MM.1S (cell line): Measurements from ENCODE around the gene ATP13A4.

Source experiments
- DNase-seq: peaks from one replicate; pipeline ENCODE4 v3.0.0-alpha.2; 2015
- H2AFZ ChIP-seq: fragments of 300-600 bp; sonication (generic); 2 replicates; pipeline ENCODE4 v1.6.0; 2016; ENCODE audit warnings: antibody characterized with exemption, low read length
- H3F3A ChIP-seq: fragments of 300-600 bp; sonication (generic); 2 replicates; pipeline ENCODE4 v1.6.1; 2016; ENCODE audit warnings: mild to moderate bottlenecking, antibody characterized with exemption, low read length, moderate library complexity, mixed read lengths; ENCODE audit not compliant: insufficient read depth
- H3K27ac ChIP-seq: fragments of 300-600 bp; sonication (generic); 2 replicates; pipeline ENCODE4 v1.5.1; 2016; ENCODE audit warnings: mild to moderate bottlenecking, low read length
- H3K27me3 ChIP-seq: fragments of 300-600 bp; sonication (generic); replicated peaks from 2 replicates; pipeline ENCODE4 v1.6.0; 2016; ENCODE audit warnings: low read length; ENCODE audit not compliant: insufficient read depth
- H3K36me3 ChIP-seq: fragments of 300-600 bp; sonication (generic); replicated peaks from 2 replicates; pipeline ENCODE4 v1.6.1; 2016; ENCODE audit warnings: mild to moderate bottlenecking, low read length, mixed read lengths; ENCODE audit not compliant: insufficient read depth
- H3K4me1 ChIP-seq: fragments of 300-600 bp; sonication (generic); 2 replicates; pipeline ENCODE4 v1.6.1; 2016; ENCODE audit warnings: low read length, mixed read lengths
- H3K4me2 ChIP-seq: fragments of 300-600 bp; sonication (generic); 2 replicates; pipeline ENCODE4 v1.6.0; 2016; ENCODE audit warnings: low read depth, low read length
- H3K4me3 ChIP-seq: fragments of 300-600 bp; sonication (generic); 2 replicates; pipeline ENCODE4 v1.5.1; 2016; ENCODE audit warnings: low read length, mixed read lengths
- H3K79me2 ChIP-seq: fragments of 300-600 bp; sonication (generic); 2 replicates; pipeline ENCODE4 v1.6.1; 2016; ENCODE audit warnings: mixed run types, low read length, mixed read lengths
- H3K9ac ChIP-seq: fragments of 300-600 bp; sonication (generic); 2 replicates; pipeline ENCODE4 v1.6.1; 2016; ENCODE audit warnings: low read length, mixed read lengths
- H3K9me2 ChIP-seq: fragments of 300-600 bp; sonication (generic); replicated peaks from 2 replicates; pipeline ENCODE4 v1.6.1; 2016; ENCODE audit warnings: mild to moderate bottlenecking, low read length, mixed read lengths; ENCODE audit not compliant: insufficient read depth
- H3K9me3 ChIP-seq: fragments of 300-600 bp; sonication (generic); replicated peaks from 2 replicates; pipeline ENCODE4 v1.6.1; 2016; ENCODE audit warnings: mild to moderate bottlenecking, low read length, mixed read lengths; ENCODE audit not compliant: insufficient read depth
- H4K20me1 ChIP-seq: fragments of 300-600 bp; sonication (generic); 2 replicates; pipeline ENCODE4 v1.6.1; 2016; ENCODE audit warnings: mild to moderate bottlenecking, low read length, moderate library complexity, mixed read lengths; ENCODE audit not compliant: insufficient read depth
- CTCF ChIP-seq: fragments of 300-600 bp; sonication (generic); IDR thresholded peaks from 2 replicates; pipeline ENCODE4 v1.5.1; 2016; ENCODE audit warnings: antibody characterized with exemption, low read length, mixed read lengths
- EZH2 ChIP-seq: fragments of 300-600 bp; sonication (generic); optimal IDR thresholded peaks from 2 replicates; pipeline ENCODE3; 2017; ENCODE audit warnings: low read depth, mild to moderate bottlenecking, antibody characterized with exemption, low read length, mixed read lengths
- EZH2phosphoT487 ChIP-seq: fragments of 300-600 bp; sonication (generic); IDR thresholded peaks from 2 replicates; pipeline ENCODE4 v1.6.1; 2018; ENCODE audit warnings: antibody characterized with exemption, low read length

ATP13A4 gene

GRCh38 chr3:193522473-193522872 lies 32.2 kb downstream of the ATP13A4 start:
- Histone ChIP-seq H3K4me2 (no peak overlapping the region), H3K79me2 (no peaks in the 10 kb centered on the region), H3K27ac (no peak overlapping the region), H3K9ac (no peak overlapping the region), H3K4me1 (no peaks in the 10 kb centered on the region), H3F3A (no peaks in the 10 kb centered on the region), H2AFZ (no peak overlapping the region), H3K4me3 (no peak overlapping the region), H4K20me1 (no peaks in the 10 kb centered on the region), H3K36me3 (no peaks in the 10 kb centered on the region), H3K9me2 (no peaks in the 10 kb centered on the region), H3K9me3 (no peaks in the 10 kb centered on the region), H3K27me3 (no peaks in the 10 kb centered on the region)
- DNase-seq: no peak
- TF ChIP-seq EZH2phosphoT487: no peak
- no peak for TF ChIP-seq EZH2
- TF ChIP-seq CTCF: no peak

- DNase-seq: no peak
- Histone ChIP-seq H3K9ac (no peak overlapping the region), H3K27me3 (no peaks in the 10 kb centered on the region), H3K9me2 (no peaks in the 10 kb centered on the region), H3K27ac (no peak overlapping the region), H4K20me1 (no peaks in the 10 kb centered on the region), H2AFZ (no peak overlapping the region), H3K4me2 (no peak overlapping the region), H3K36me3 (no peaks in the 10 kb centered on the region), H3K4me3 (no peak overlapping the region), H3K9me3 (no peaks in the 10 kb centered on the region), H3K4me1 (no peaks in the 10 kb centered on the region), H3F3A (no peaks in the 10 kb centered on the region), H3K79me2 (no peaks in the 10 kb centered on the region)
- TF ChIP-seq CTCF (no peak), EZH2 (no peak), EZH2phosphoT487 (no peak)
These were observed 34.0 kb downstream of the ATP13A4 start for GRCh38 chr3:193520738-193521137.

GRCh38 chr3:193515966-193516365 lies 38.7 kb downstream of the ATP13A4 start:
- Histone ChIP-seq H3K9me3 (no peaks in the 10 kb centered on the region), H3K4me1 (no peaks in the 10 kb centered on the region), H3K4me2 (no peak overlapping the region), H2AFZ (no peak overlapping the region), H3K27me3 (no peaks in the 10 kb centered on the region), H3K79me2 (no peaks in the 10 kb centered on the region), H3K36me3 (no peaks in the 10 kb centered on the region), H3F3A (no peaks in the 10 kb centered on the region), H3K9me2 (no peaks in the 10 kb centered on the region), H4K20me1 (no peaks in the 10 kb centered on the region), H3K27ac (no peak overlapping the region), H3K4me3 (no peak overlapping the region), H3K9ac (no peak overlapping the region)
- no peak for DNase-seq
- no peak for TF ChIP-seq EZH2
- no peak for TF ChIP-seq EZH2phosphoT487
- no peak for TF ChIP-seq CTCF
